ENCODE data around the gene CLCN6.

- TF ChIP-seq CTCF (IDR thresholded peaks at IDR 0.05), result no peak
- TF ChIP-seq POLR2A (IDR thresholded peaks at IDR 0.05), result no peak
Measured at GRCh38 chr1:11795238-11795890, 10.6 kb upstream of the CLCN6 start.

Data from right lobe of liver (tissue), 4 donors.